Measurements from ENCODE around the gene IGLON5.

- TF ChIP-seq CTCF (IDR thresholded peaks at IDR 0.05), result no peak
- no peak for TF ChIP-seq POLR2A (IDR thresholded peaks at IDR 0.05)
These were observed 22.5 kb downstream of the IGLON5 start for GRCh38 chr19:51333836-51334460.

All from testis (tissue), 2 donors.